Heart right ventricle (tissue), 16 donors: ENCODE data around the gene TM4SF1. TPM values are rescaled to one million over a fixed set of nuclear protein-coding genes. Genes with fewer than 3 reads are reported as not detected.
A peak's percentile ranks its signal among the peaks of the same experiment; 100 is the strongest.

Source experiments
- ATAC-seq, 8 donors: fragments of 200-7000 bp; cut with Tn5 transposase; one replicate each; pipeline ENCODE4 v1.9.1; 2020; ENCODE audit warnings: mild to moderate bottlenecking in 8 of 8, moderate library complexity in 8 of 8, moderate number of reproducible peaks in 1 of 8
- DNase-seq, 2 donors: peaks; one replicate each; pipeline ENCODE4 v3.0.0-alpha.2; 2020
- H3K27ac ChIP-seq, 10 donors: fragments of 200-600 bp; sonication (generic) in 2 of 10; one replicate each; pipeline versions ENCODE4 v1.5.0 to v1.8.0; 2020 to 2022; ENCODE audit warnings: mild to moderate bottlenecking in 3 of 10
- H3K27me3 ChIP-seq, 7 donors: fragments of 200-600 bp; one replicate each; pipeline ENCODE4 v1.8.0; 2021 to 2022; ENCODE audit warnings: mild to moderate bottlenecking in 2 of 7
- H3K36me3 ChIP-seq, 9 donors: fragments of 200-600 bp; sonication (generic) in 1 of 9; one replicate each; pipeline versions ENCODE4 v1.5.0 to v1.8.0; 2020 to 2022; ENCODE audit warnings: mild to moderate bottlenecking in 2 of 9
- H3K4me1 ChIP-seq, 9 donors: fragments of 200-600 bp; sonication (generic) in 1 of 9; one replicate each; pipeline versions ENCODE4 v1.5.0 to v1.8.0; 2020 to 2022; ENCODE audit warnings: mild to moderate bottlenecking in 4 of 9
- H3K4me3 ChIP-seq, 10 donors: fragments of 200-600 bp; sonication (generic) in 2 of 10; one replicate each; pipeline versions ENCODE4 v1.5.0 to v1.8.0; 2020 to 2022; ENCODE audit warnings: mild to moderate bottlenecking in 7 of 10, moderate library complexity in 2 of 10
- H3K9me3 ChIP-seq, 11 donors: fragments of 200-600 bp in 10 of 11; sonication (generic) in 2 of 11; one replicate each; pipeline versions ENCODE4 v1.5.0 to v1.8.0; 2013 to 2022; ENCODE audit warnings: mild to moderate bottlenecking in 2 of 11, control low read depth in 1 of 11, moderate library complexity in 1 of 11
- CTCF ChIP-seq, 9 donors: fragments of 200-600 bp; sonication (generic) in 2 of 9; IDR thresholded peaks; one replicate each; pipeline versions ENCODE4 v1.5.0 to v1.8.0; 2021 to 2022; ENCODE audit warnings: antibody characterized with exemption in 9 of 9, mild to moderate bottlenecking in 5 of 9, moderate library complexity in 1 of 9
- WGBS, 2 donors: extraction: QIAGEN DNeasy Blood & Tissue Kit; methylation state at CpG; one replicate each; pipeline ENCODE4 v1.1.7; 2013; ENCODE audit warnings: inconsistent platforms in 1 of 2; 5-methylcytosine and 5-hydroxymethylcytosine counted together
- intact Hi-C, 10 donors: fragments of 100-400 bp; cut with DNase I; formaldehyde crosslinking; loops; one replicate each; pipeline versions ENCODE4 v1.11.1 to v1.14.2; 2022
- polyA plus RNA-seq, 2 donors: library from polyadenylated mRNA; stranded (reverse); fragments of 200-250 nt; gene quantifications; one replicate each; pipeline ENCODE4 v1.2.3, GENCODE V29; 2013
- total RNA-seq, 10 donors: library from RNA; stranded (reverse); fragmentation: NEBNext Ultra II Directional in 3 of 10; extraction: Animal tissue kit (Norgen Biotek cat#: 25700) in 3 of 10; gene quantifications; one replicate each; pipeline versions ENCODE4 v1.2.1 to v1.2.4, GENCODE V29; 2021 to 2023
- donor health status: Arrhythmogenic right ventricular cardiomyopathy.
- donor health status: ischemic (EF 13 %, LVEDD 7.1; RV severe dilation, severe dysfunction).
- donor health status: healthy with polysubstance abuse.
- donor health status: DM: no; HTN: yes; CAD: no.
- donor health status: DM: no; HTN: no; CAD: no.
- donor health status: ischemic (EF 25% LVEDD 6.9; RV normal size, moderate dysfunction).
- donor health status: ischemic (EF 25% LVEDD 5.7; RV mildly dilated, moderate dysfunction).
- donor health status: healthy.
- donor health status: DM: yes; HTN: yes; CAD: no.
- donor health status: Ischemic cardiomyopathy.
- donor health status: ischemic (EF 35%, LVEDD 5.7; RV mildly dilated, moderate dysfunction).
- donor health status: nonischemic (EF 11% LVEDD 7.7; RV severe dilation, severe dysfunction).
- donor health status: DM: yes; HTN: yes; CAD: no.
- donor health status: PGD.
- donor health status: ischemic (EF 29% LVEDD 5.4; RV normal size, mild dysfunction).
- donor health status: nonischemic (EF 23%, LVEDD 6.1; RV moderate dilation, normal function).

Gene TM4SF1
- total and polyA plus RNA-seq, 12 donors, result 63.6 to 142 (median 104) TPM

GRCh38 chr3:149419816-149420215 lies 42.4 kb upstream of the TM4SF1 start:
- no peaks in the 10 kb centered on the region for H3K9me3 ChIP-seq
- no peak overlapping the region for H3K4me3 ChIP-seq
- TF ChIP-seq CTCF (IDR thresholded peaks at IDR 0.05), result no peak
- peaks cover 0 to 18% (median 3%) of the 10 kb centered on the region in 9 donors for H3K4me1 ChIP-seq
- H3K36me3 ChIP-seq, result no peaks in the 10 kb centered on the region
- H3K27ac ChIP-seq, result no peak overlapping the region
- H3K27me3 ChIP-seq, result no peaks in the 10 kb centered on the region
- 93 to 96% methylated on average over 4 of the region's 4 CpGs for WGBS, 2 donors
- no peak for ATAC-seq
- no peak for DNase-seq
- intact Hi-C loops, result no loop called here

- ATAC-seq (no peak), DNase-seq (no peak)
- intact Hi-C loops, result no loop called here
- Histone ChIP-seq H3K4me1 (peaks cover 0 to 12% (median 0%) of the 10 kb centered on the region in 9 donors), H3K9me3 (no peaks in the 10 kb centered on the region), H3K27me3 (no peaks in the 10 kb centered on the region), H3K4me3 (no peak overlapping the region), H3K27ac (no peak overlapping the region), H3K36me3 (no peaks in the 10 kb centered on the region)
- WGBS, 2 donors, result 84 to 87% methylated on average over 2 of the region's 2 CpGs
- no peak for TF ChIP-seq CTCF (IDR thresholded peaks at IDR 0.05)
These were observed 40.3 kb upstream of the TM4SF1 start for GRCh38 chr3:149417727-149418126.

- no peak overlapping the region for H3K27ac ChIP-seq
- no peak overlapping the region for H3K4me3 ChIP-seq
These were observed 39.7 kb upstream of the TM4SF1 start for GRCh38 chr3:149417174-149417573.

GRCh38 chr3:149415484-149415883 lies 38.0 kb upstream of the TM4SF1 start:
- WGBS, 2 donors, result 79 to 82% methylated on average over 2 of the region's 2 CpGs
- intact Hi-C loops, result no loop called here
- no peak for TF ChIP-seq CTCF (IDR thresholded peaks at IDR 0.05)
- no peak for DNase-seq
- Histone ChIP-seq H3K4me3 (no peak overlapping the region), H3K36me3 (no peaks in the 10 kb centered on the region), H3K9me3 (no peaks in the 10 kb centered on the region), H3K27ac (peak overlapping the region in 5 of 10 donors; percentile 0 to 48 (median 22)), H3K4me1 (peaks cover 0 to 16% (median 0%) of the 10 kb centered on the region in 9 donors), H3K27me3 (no peaks in the 10 kb centered on the region)
- no peak for ATAC-seq

More at GRCh38 chr3:149417174-149417573, 39.7 kb upstream of the TM4SF1 start:
- H3K9me3 ChIP-seq, result no peaks in the 10 kb centered on the region
- H3K36me3 ChIP-seq, result no peaks in the 10 kb centered on the region
- intact Hi-C loops, result no loop called here
- DNase-seq, result no peak
- ATAC-seq, result no peak
- TF ChIP-seq CTCF (IDR thresholded peaks at IDR 0.05), result no peak
- 94 to 95% methylated on average over 3 of the region's 3 CpGs for WGBS, 2 donors
- H3K4me1 ChIP-seq, result peaks cover 0 to 12% (median 0%) of the 10 kb centered on the region in 9 donors
- H3K27me3 ChIP-seq, result no peaks in the 10 kb centered on the region
